DND-41 (cell line): ENCODE measurements around the gene C1orf56.

Experiments
- EZH2 ChIP-seq: IDR thresholded peaks from 3 replicates; pipeline ENCODE4 v1.6.1; 2012; ENCODE audit warnings: borderline replicate concordance, low read depth, mild to moderate bottlenecking, moderate library complexity, low read length, inconsistent platforms; ENCODE audit not compliant: severe bottlenecking
- TF ChIP-seq, protein P1 (sequence below): IDR thresholded peaks from 2 replicates; pipeline ENCODE4 v1.5.1; 2012; ENCODE audit warnings: borderline replicate concordance, low read length, moderate library complexity, mild to moderate bottlenecking; ENCODE audit not compliant: poor library complexity, severe bottlenecking; ENCODE audit errors: extremely low read depth

DNA sequence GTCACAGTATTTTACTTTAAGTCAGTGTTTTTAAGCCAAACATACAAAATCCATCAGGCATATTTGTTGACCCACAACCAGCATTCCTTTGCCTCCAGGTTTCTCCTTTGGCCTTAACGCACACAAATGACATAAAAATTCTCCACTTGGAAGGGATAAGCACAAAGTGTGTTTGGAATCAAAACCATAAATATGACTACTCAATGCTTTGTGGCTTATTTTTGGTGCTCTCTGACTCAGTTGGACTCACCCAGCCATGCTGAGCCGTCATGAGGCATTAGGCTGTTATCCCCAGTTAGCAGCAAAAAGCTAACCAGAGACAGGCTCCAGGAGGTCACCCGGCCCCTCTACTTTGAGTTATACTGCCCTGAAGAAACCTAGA lies 38.4 kb upstream of the C1orf56 start:
- TF ChIP-seq, protein P1, sequence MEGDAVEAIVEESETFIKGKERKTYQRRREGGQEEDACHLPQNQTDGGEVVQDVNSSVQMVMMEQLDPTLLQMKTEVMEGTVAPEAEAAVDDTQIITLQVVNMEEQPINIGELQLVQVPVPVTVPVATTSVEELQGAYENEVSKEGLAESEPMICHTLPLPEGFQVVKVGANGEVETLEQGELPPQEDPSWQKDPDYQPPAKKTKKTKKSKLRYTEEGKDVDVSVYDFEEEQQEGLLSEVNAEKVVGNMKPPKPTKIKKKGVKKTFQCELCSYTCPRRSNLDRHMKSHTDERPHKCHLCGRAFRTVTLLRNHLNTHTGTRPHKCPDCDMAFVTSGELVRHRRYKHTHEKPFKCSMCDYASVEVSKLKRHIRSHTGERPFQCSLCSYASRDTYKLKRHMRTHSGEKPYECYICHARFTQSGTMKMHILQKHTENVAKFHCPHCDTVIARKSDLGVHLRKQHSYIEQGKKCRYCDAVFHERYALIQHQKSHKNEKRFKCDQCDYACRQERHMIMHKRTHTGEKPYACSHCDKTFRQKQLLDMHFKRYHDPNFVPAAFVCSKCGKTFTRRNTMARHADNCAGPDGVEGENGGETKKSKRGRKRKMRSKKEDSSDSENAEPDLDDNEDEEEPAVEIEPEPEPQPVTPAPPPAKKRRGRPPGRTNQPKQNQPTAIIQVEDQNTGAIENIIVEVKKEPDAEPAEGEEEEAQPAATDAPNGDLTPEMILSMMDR, result no peak
- no peak for TF ChIP-seq EZH2
